ENCODE results near the gene HMGXB4.

Gene HMGXB4

DNA sequence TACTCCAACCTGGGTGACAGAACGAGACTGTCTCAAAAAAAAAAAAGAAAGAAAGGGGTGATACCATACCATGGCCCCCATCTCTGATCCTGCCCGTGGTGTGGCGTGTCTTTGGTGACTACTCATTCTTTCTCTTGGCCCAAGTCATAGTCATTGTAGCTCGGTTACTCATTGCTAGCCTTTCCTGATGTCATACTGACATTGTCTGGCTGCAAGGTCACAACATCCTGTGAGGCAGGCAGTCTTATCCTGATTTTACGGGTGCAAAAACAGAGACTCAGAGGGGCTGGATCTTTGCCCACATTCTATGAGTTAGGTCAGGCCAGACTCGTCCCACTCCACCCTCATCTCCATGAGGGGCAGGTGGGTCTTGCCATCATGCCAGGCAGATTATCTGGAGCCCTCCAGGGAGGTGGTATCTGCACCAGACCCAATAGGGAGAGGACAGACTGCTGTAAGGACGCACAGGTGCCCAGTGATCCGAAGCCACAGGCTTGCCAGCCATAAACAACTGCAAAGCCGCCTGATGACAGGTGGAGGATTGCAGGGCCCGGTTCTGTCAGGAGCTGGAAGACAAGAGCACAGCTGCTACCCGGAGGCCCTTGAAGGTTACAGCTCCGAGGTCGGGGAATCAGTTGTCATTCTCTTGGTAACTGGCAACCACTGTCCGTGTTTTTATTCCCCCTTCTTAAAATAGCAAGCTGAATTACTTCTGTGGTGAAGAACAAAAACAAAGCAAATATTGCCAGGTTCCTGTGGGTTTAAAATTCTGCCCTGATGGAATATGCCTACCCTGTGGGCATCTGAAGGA lies 56.2 kb downstream of the HMGXB4 start:
- Histone ChIP-seq H3K4me2 (ENCODE audit: low read length) (no peak overlapping the region), H3K36me3 (ENCODE audit: control insufficient read depth in 1 of 2, insufficient read depth in 2 of 2, low read length in 2 of 2) (peaks cover 16 to 28% of the 10 kb centered on the region in 2 experiments), H3K18ac (ENCODE audit: low read length) (no peak overlapping the region), H2AK5ac (ENCODE audit: low read length) (no peak overlapping the region), H3K14ac (ENCODE audit: low read length) (no peak overlapping the region), H4K12ac (ENCODE audit: low read depth, low read length) (no peak overlapping the region), H3K4me3 (ENCODE audit: low read depth, low read length) (no peak overlapping the region), H3K4me1 (ENCODE audit: control insufficient read depth in 1 of 2, insufficient read depth in 2 of 2, low read length in 2 of 2) (peaks cover 18 to 26% of the 10 kb centered on the region in 2 experiments), H3K9ac (ENCODE audit: low read length) (no peak overlapping the region), H2BK120ac (ENCODE audit: insufficient read depth, low read length, poor library complexity) (no peak overlapping the region), H2BK5ac (ENCODE audit: low read depth, low read length, poor library complexity) (no peak overlapping the region), H3K23ac (ENCODE audit: low read length) (no peak overlapping the region), H3K27me3 (ENCODE audit: insufficient read depth, low read length) (no peaks in the 10 kb centered on the region), H3K79me1 (ENCODE audit: low read length) (no peaks in the 10 kb centered on the region), H3K27ac (ENCODE audit: low read depth, low read length) (no peak overlapping the region), H2AFZ (ENCODE audit: insufficient read depth, low read length, poor library complexity) (no peak overlapping the region), H3K4ac (ENCODE audit: low read depth, low read length) (no peak overlapping the region), H4K91ac (ENCODE audit: low read depth, low read length) (no peak overlapping the region), H3K9me3 (ENCODE audit: insufficient read depth, low read depth, low read length) (peaks cover 2% of the 10 kb centered on the region), H4K8ac (ENCODE audit: low read depth, low read length) (no peak overlapping the region), H3K79me2 (ENCODE audit: control insufficient read depth, insufficient read depth, low read length, poor library complexity) (peaks cover 3% of the 10 kb centered on the region), H2BK12ac (ENCODE audit: low read length) (no peak overlapping the region)
- DNase-seq = peak in 1 of 2 donors; percentile 23
- WGBS (ENCODE audit: extremely low coverage, insufficient coverage, insufficient read length) = no CpG with 5 or more reads among the region's 14 CpGs

- Histone ChIP-seq H3K4me1 (ENCODE audit: control insufficient read depth in 1 of 2, insufficient read depth in 2 of 2, low read length in 2 of 2) (peaks cover 18 to 26% of the 10 kb centered on the region in 2 experiments), H4K8ac (ENCODE audit: low read depth, low read length) (no peak overlapping the region), H3K18ac (ENCODE audit: low read length) (no peak overlapping the region), H2BK12ac (ENCODE audit: low read length) (no peak overlapping the region), H3K4me3 (ENCODE audit: low read depth, low read length) (no peak overlapping the region), H2AFZ (ENCODE audit: insufficient read depth, low read length, poor library complexity) (no peak overlapping the region), H2BK5ac (ENCODE audit: low read depth, low read length, poor library complexity) (no peak overlapping the region), H3K4me2 (ENCODE audit: low read length) (no peak overlapping the region), H4K91ac (ENCODE audit: low read depth, low read length) (no peak overlapping the region), H2BK120ac (ENCODE audit: insufficient read depth, low read length, poor library complexity) (no peak overlapping the region), H3K27me3 (ENCODE audit: insufficient read depth, low read length) (no peaks in the 10 kb centered on the region), H3K4ac (ENCODE audit: low read depth, low read length) (no peak overlapping the region), H3K27ac (ENCODE audit: low read depth, low read length) (no peak overlapping the region), H3K36me3 (ENCODE audit: control insufficient read depth in 1 of 2, insufficient read depth in 2 of 2, low read length in 2 of 2) (peaks cover 25 to 34% of the 10 kb centered on the region in 2 experiments), H3K23ac (ENCODE audit: low read length) (no peak overlapping the region), H3K9me3 (ENCODE audit: insufficient read depth, low read depth, low read length) (peaks cover 2% of the 10 kb centered on the region), H4K12ac (ENCODE audit: low read depth, low read length) (no peak overlapping the region), H3K79me1 (ENCODE audit: low read length) (no peaks in the 10 kb centered on the region), H3K9ac (ENCODE audit: low read length) (no peak overlapping the region), H3K14ac (ENCODE audit: low read length) (no peak overlapping the region), H2AK5ac (ENCODE audit: low read length) (no peak overlapping the region), H3K79me2 (ENCODE audit: control insufficient read depth, insufficient read depth, low read length, poor library complexity) (peaks cover 3% of the 10 kb centered on the region)
- DNase-seq = no peak
- no CpG with 5 or more reads among the region's 16 CpGs for WGBS (ENCODE audit: extremely low coverage, insufficient coverage, insufficient read length)
Measured at GRCh38 chr22:35314161-35314942, 57.1 kb downstream of the HMGXB4 start.

DNA sequence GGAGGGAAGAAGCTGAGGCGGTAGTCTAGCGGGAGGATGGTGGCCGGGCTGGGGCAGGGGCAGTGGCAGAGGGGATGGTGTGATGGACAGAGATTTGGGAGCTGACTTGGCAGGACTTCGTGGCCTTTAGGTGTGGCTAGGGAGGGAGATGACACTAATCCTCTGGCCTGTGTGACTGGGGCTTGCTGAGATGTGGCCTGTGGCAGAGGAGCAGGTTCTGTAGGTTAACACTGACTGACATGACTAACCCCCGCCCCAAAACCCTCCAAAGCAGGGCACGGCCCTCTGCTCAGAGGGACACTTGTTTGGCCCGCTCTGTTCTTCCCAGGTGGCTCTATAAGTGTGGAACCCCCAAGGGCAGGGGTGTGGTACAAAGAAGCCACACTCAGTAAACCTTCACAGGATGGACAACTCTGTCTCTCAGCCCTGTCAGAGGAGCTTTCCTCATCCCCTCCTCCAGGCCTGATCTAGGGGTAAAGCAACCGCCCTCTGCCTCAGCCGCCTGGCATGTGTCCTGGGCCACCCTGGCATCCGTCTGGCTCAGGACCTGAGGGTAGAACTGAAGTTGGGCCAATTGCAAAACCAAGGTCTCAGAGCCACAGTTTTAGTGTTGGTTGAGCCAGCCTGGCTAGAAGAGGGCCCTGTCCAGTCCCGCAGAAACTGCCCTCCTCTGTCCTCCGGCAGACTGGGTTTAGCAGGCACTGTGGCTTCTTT lies 58.0 kb downstream of the HMGXB4 start:
- H3K23ac ChIP-seq (ENCODE audit: low read length) = no peak overlapping the region
- no peak overlapping the region for H3K14ac ChIP-seq (ENCODE audit: low read length)
- WGBS (ENCODE audit: extremely low coverage, insufficient coverage, insufficient read length) = no CpG with 5 or more reads among the region's 12 CpGs
- no peak overlapping the region for H2AK5ac ChIP-seq (ENCODE audit: low read length)
- no peak overlapping the region for H3K4me3 ChIP-seq (ENCODE audit: low read depth, low read length)
- peaks cover 34 to 43% of the 10 kb centered on the region in 2 experiments for H3K36me3 ChIP-seq (ENCODE audit: control insufficient read depth in 1 of 2, insufficient read depth in 2 of 2, low read length in 2 of 2)
- no peaks in the 10 kb centered on the region for H3K79me1 ChIP-seq (ENCODE audit: low read length)
- no peak overlapping the region for H3K27ac ChIP-seq (ENCODE audit: low read depth, low read length)
- H2AFZ ChIP-seq (ENCODE audit: insufficient read depth, low read length, poor library complexity) = no peak overlapping the region
- H4K12ac ChIP-seq (ENCODE audit: low read depth, low read length) = no peak overlapping the region
- no peak overlapping the region for H3K4me2 ChIP-seq (ENCODE audit: low read length)
- no peak overlapping the region for H3K9ac ChIP-seq (ENCODE audit: low read length)
- no peak overlapping the region for H2BK5ac ChIP-seq (ENCODE audit: low read depth, low read length, poor library complexity)
- H3K4ac ChIP-seq (ENCODE audit: low read depth, low read length) = no peak overlapping the region
- no peak overlapping the region for H4K8ac ChIP-seq (ENCODE audit: low read depth, low read length)
- no peak overlapping the region for H2BK12ac ChIP-seq (ENCODE audit: low read length)
- peaks cover 2% of the 10 kb centered on the region for H3K9me3 ChIP-seq (ENCODE audit: insufficient read depth, low read depth, low read length)
- peaks cover 3% of the 10 kb centered on the region for H3K79me2 ChIP-seq (ENCODE audit: control insufficient read depth, insufficient read depth, low read length, poor library complexity)
- DNase-seq = no peak
- no peak overlapping the region for H4K91ac ChIP-seq (ENCODE audit: low read depth, low read length)
- H3K18ac ChIP-seq (ENCODE audit: low read length) = no peak overlapping the region
- peaks cover 16 to 21% of the 10 kb centered on the region in 2 experiments for H3K4me1 ChIP-seq (ENCODE audit: control insufficient read depth in 1 of 2, insufficient read depth in 2 of 2, low read length in 2 of 2)
- H2BK120ac ChIP-seq (ENCODE audit: insufficient read depth, low read length, poor library complexity) = no peak overlapping the region
- H3K27me3 ChIP-seq (ENCODE audit: insufficient read depth, low read length) = no peaks in the 10 kb centered on the region

Measured in trophoblast cell (in vitro differentiated cells and primary cell).